SK-N-SH (cell line): Measurements from ENCODE around the gene CCT6B. TPM values are rescaled to one million over a fixed set of nuclear protein-coding genes. Genes with fewer than 3 reads are reported as not detected.

Experiments used
- CTCF ChIA-PET: fragments of 300-600, 350-600 bp; formaldehyde crosslinking; extraction: SDS; loops from one replicate; lab custom pipeline; 2021; lab: Yijun Ruan, JAX
- POLR2A ChIA-PET: fragments of 350-600 bp; sonication (Branson Sonifier 250); formaldehyde crosslinking; extraction: SDS; loops from one replicate; lab custom pipeline; 2020; ENCODE audit warnings: antibody characterized with exemption, inconsistent platforms; lab: Yijun Ruan, JAX
- DNase-seq: peaks from one replicate; pipeline ENCODE4 v3.0.0; 2012
- H2AFZ ChIP-seq: fragments of 200-600 bp; sonication (generic); 2 replicates; pipeline ENCODE4 v1.8.1; 2016; ENCODE audit warnings: antibody characterized with exemption, mild to moderate bottlenecking, low read depth
- H3F3A ChIP-seq: fragments of 200-600 bp; sonication (generic); replicated peaks from 2 replicates; pipeline ENCODE3; 2016; ENCODE audit warnings: antibody characterized with exemption, mild to moderate bottlenecking; ENCODE audit not compliant: insufficient read depth
- H3K27ac ChIP-seq, 2 experiments: fragments of 200-500 bp in 1 of 2; fragments of 200-600 bp in 1 of 2; sonication (Bioruptor generic) in 1 of 2; sonication (generic), shearing (Covaris generic) in 1 of 2; 2 replicates each; pipeline versions ENCODE4 v1.5.1 to v1.6.1; 2014 to 2016; ENCODE audit warnings: low read depth in 2 of 2, inconsistent platforms in 1 of 2, low read length in 1 of 2, mild to moderate bottlenecking in 1 of 2, mixed read lengths in 1 of 2
- H3K27me3 ChIP-seq: fragments of 200-600 bp; sonication (generic), shearing (Covaris generic); 2 replicates; pipeline ENCODE4 v1.6.1; 2016; ENCODE audit warnings: mixed run types; ENCODE audit not compliant: insufficient read depth
- H3K36me3 ChIP-seq, 2 experiments: fragments of 200-500 bp in 1 of 2; fragments of 200-600 bp in 1 of 2; sonication (Bioruptor generic) in 1 of 2; sonication (generic) in 1 of 2; replicated peaks in 1 of 2; 2 replicates each; pipeline versions ENCODE3 to v1.5.1; 2014 to 2016; ENCODE audit warnings: low read length in 1 of 2, mild to moderate bottlenecking in 1 of 2; ENCODE audit not compliant: insufficient read depth in 2 of 2, control insufficient read depth in 1 of 2
- H3K4me1 ChIP-seq, 2 experiments: fragments of 200-500 bp in 1 of 2; fragments of 200-600 bp in 1 of 2; sonication (Bioruptor generic) in 1 of 2; sonication (generic), shearing (Covaris generic) in 1 of 2; 2 replicates each; pipeline versions ENCODE4 v1.5.1 to v1.6.1; 2014 to 2016; ENCODE audit warnings: low read depth in 1 of 2, low read length in 1 of 2, mixed run types in 1 of 2; ENCODE audit not compliant: insufficient read depth in 2 of 2, control insufficient read depth in 1 of 2
- H3K4me2 ChIP-seq: fragments of 200-600 bp; sonication (generic), shearing (Covaris generic); 2 replicates; pipeline ENCODE4 v1.6.1; 2017; ENCODE audit warnings: mixed run types
- H3K4me3 ChIP-seq, 2 experiments: fragments of 200-500 bp in 1 of 2; fragments of 200-600 bp in 1 of 2; sonication (Bioruptor generic) in 1 of 2; sonication (generic), shearing (Covaris generic) in 1 of 2; 2 replicates each; pipeline versions ENCODE4 v1.5.1 to v1.8.1; 2014 to 2016; ENCODE audit warnings: low read depth in 2 of 2, inconsistent platforms in 1 of 2, low read length in 1 of 2, mild to moderate bottlenecking in 1 of 2, mixed read lengths in 1 of 2, moderate library complexity in 1 of 2
- H3K79me2 ChIP-seq: fragments of 200-600 bp; sonication (generic); 2 replicates; pipeline ENCODE4 v1.8.1; 2017; ENCODE audit warnings: mild to moderate bottlenecking; ENCODE audit not compliant: insufficient read depth
- H3K9ac ChIP-seq: fragments of 200-600 bp; sonication (generic); 2 replicates; pipeline ENCODE4 v1.6.1; 2017; ENCODE audit warnings: mixed run types
- H3K9me2 ChIP-seq: fragments of 200-600 bp; sonication (generic); 2 replicates; pipeline ENCODE4 v1.6.1; 2017; ENCODE audit warnings: mixed run types
- H3K9me3 ChIP-seq: fragments of 200-600 bp; sonication (generic); 2 replicates; pipeline ENCODE4 v1.6.1; 2017; ENCODE audit warnings: mixed run types, mild to moderate bottlenecking, moderate library complexity
- H4K20me1 ChIP-seq: fragments of 200-600 bp; sonication (generic); 2 replicates; pipeline ENCODE4 v1.6.1; 2017; ENCODE audit warnings: mild to moderate bottlenecking, mixed run types; ENCODE audit not compliant: insufficient read depth
- FOSL2 ChIP-seq: IDR thresholded peaks from 2 replicates; pipeline ENCODE4 v1.4.0; 2012; ENCODE audit warnings: low read depth, mild to moderate bottlenecking, moderate library complexity, borderline replicate concordance
- MEF2A ChIP-seq: IDR thresholded peaks from 2 replicates; pipeline ENCODE4 v1.4.0; 2012; ENCODE audit warnings: low read depth, borderline replicate concordance
- MXI1 ChIP-seq: IDR thresholded peaks from 2 replicates; pipeline ENCODE4 v1.6.1; 2012; ENCODE audit warnings: mild to moderate bottlenecking, low read depth, low read length, improper control_type of control experiment
- NFIC ChIP-seq: IDR thresholded peaks from 2 replicates; pipeline ENCODE4 v1.4.0; 2012; ENCODE audit warnings: borderline replicate concordance
- RAD21 ChIP-seq: IDR thresholded peaks from 2 replicates; pipeline ENCODE4 v1.6.1; 2012; ENCODE audit warnings: mild to moderate bottlenecking, low read length
- RCOR1 ChIP-seq: fragments of 150-350 bp; IDR thresholded peaks from 2 replicates; pipeline ENCODE4 v1.6.1; 2017; ENCODE audit warnings: antibody characterized with exemption, low read length
- SIN3A ChIP-seq: IDR thresholded peaks from 2 replicates; pipeline ENCODE4 v1.6.1; 2012; ENCODE audit warnings: low read depth, mild to moderate bottlenecking, low read length, moderate library complexity, borderline replicate concordance
- SMC3 ChIP-seq: IDR thresholded peaks from 2 replicates; pipeline ENCODE4 v1.6.1; 2012; ENCODE audit warnings: low read depth, low read length, improper control_type of control experiment
- TEAD4 ChIP-seq: IDR thresholded peaks from 2 replicates; pipeline ENCODE4 v1.4.0; 2012; ENCODE audit warnings: mild to moderate bottlenecking, borderline replicate concordance; ENCODE audit not compliant: insufficient read depth
- YY1 ChIP-seq: IDR thresholded peaks from 2 replicates; pipeline ENCODE4 v1.4.0; 2012; ENCODE audit warnings: low read depth, mild to moderate bottlenecking
- WGBS: methylation state at CpG from one replicate; pipeline ENCODE4 v1.1.6; 2017; ENCODE audit warnings: low lambda C conversion rate; 5-methylcytosine and 5-hydroxymethylcytosine counted together
- polyA plus RNA-seq, 3 experiments: library from polyadenylated mRNA; depleted of rRNA; stranded (reverse); fragments of >200 nt; gene quantifications; 2 replicates each; pipeline ENCODE4 v1.2.3, GENCODE V29; 2012
- TF ChIP-seq, protein P1 (sequence below): fragments of 150-350 bp; IDR thresholded peaks from 2 replicates; pipeline ENCODE4 v1.6.1; 2017; ENCODE audit warnings: antibody characterized with exemption, low read length, low read depth, borderline replicate concordance

Gene CCT6B
- polyA plus RNA-seq, 1 of the 3 experiments (the other 2 are of a cell fraction) = 0.48 TPM

DNA sequence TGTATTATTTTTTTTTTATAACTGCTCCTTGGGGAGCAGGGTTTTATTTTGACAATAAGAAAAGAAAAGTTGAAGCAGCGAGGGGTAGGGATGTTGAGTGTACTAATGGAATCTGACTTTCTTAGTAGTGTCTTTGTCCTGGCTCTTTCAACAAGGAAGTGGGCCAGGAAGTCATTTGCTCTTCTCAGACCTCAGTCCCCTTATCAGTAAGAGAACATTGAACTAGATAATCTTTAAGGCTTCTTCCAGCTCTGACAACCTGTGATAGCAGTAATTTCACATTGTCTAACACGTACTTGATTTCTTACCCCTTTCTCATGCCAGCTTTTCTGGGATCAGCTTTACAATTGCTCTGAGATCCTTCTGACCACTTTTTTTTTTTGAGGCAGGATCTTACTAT is 27.4 kb upstream of the CCT6B start:
- H3K9me2 ChIP-seq = no peaks in the 10 kb centered on the region
- ChIA-PET CTCF (interaction anchor here (1.2 to 1.3 kb wide), 2 partner anchors 131 to 153 kb away, joined by 4 read pairs; partner anchors contain the start of gene RAD51D), POLR2A (no interaction called here)
- peaks cover 19% of the 10 kb centered on the region; the same call in 1 of the 2 replicates for H3K79me2 ChIP-seq
- H3K27ac ChIP-seq = no peak overlapping the region
- no peak overlapping the region for H3K4me2 ChIP-seq
- no peaks in the 10 kb centered on the region for H4K20me1 ChIP-seq
- no peak overlapping the region for H3K4me3 ChIP-seq
- no peaks in the 10 kb centered on the region for H3F3A ChIP-seq
- no peak for DNase-seq
- no peak overlapping the region for H3K9ac ChIP-seq
- H2AFZ ChIP-seq = no peak overlapping the region
- H3K36me3 ChIP-seq = peaks cover 44 to 63% of the 10 kb centered on the region in 2 experiments
- H3K9me3 ChIP-seq = no peaks in the 10 kb centered on the region
- TF ChIP-seq RCOR1 = no peak
- no peak for TF ChIP-seq TEAD4
- TF ChIP-seq MEF2A = no peak
- TF ChIP-seq SMC3 = no peak
- TF ChIP-seq, protein P1, sequence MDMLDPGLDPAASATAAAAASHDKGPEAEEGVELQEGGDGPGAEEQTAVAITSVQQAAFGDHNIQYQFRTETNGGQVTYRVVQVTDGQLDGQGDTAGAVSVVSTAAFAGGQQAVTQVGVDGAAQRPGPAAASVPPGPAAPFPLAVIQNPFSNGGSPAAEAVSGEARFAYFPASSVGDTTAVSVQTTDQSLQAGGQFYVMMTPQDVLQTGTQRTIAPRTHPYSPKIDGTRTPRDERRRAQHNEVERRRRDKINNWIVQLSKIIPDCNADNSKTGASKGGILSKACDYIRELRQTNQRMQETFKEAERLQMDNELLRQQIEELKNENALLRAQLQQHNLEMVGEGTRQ = no peak
- TF ChIP-seq FOSL2 = no peak
- no peak for TF ChIP-seq NFIC
- TF ChIP-seq YY1 = no peak
- H3K27me3 ChIP-seq = no peaks in the 10 kb centered on the region
- H3K4me1 ChIP-seq = no peaks in the 10 kb centered on the region
- WGBS = 98% methylated on average over 2 of the region's 2 CpGs

DNA sequence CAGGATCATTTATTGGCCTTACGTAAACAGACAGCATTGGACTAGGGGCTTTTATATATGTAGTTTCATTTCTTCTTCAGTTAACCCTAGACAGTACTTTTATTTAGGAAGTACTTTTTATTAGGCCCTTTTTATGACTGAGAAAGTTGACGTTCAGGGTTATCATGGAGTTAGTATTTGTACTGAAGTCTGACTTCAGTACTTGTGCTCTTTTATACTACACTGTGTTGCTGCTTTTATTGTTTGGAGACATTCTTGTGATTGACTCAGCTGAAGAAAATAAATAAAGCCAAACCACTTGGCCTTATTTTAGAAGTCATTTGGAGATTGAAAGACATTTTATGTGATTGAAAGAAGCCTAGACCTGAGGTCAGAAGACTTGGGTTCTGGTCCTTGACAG is 26.0 kb upstream of the CCT6B start:
- Histone ChIP-seq H3K9me2 (no peaks in the 10 kb centered on the region), H3K36me3 (peaks cover 46 to 54% of the 10 kb centered on the region in 2 experiments), H3K27me3 (no peaks in the 10 kb centered on the region), H3K9me3 (no peaks in the 10 kb centered on the region), H2AFZ (no peak overlapping the region), H3K9ac (no peak overlapping the region), H3K4me2 (no peak overlapping the region), H3K4me1 (peaks cover 0 to 5% of the 10 kb centered on the region in 2 experiments; a peak in 1 of 4 replicates), H4K20me1 (no peaks in the 10 kb centered on the region), H3K27ac (no peak overlapping the region), H3F3A (no peaks in the 10 kb centered on the region), H3K4me3 (no peak overlapping the region), H3K79me2 (peaks cover 33% of the 10 kb centered on the region; the same call in 1 of the 2 replicates)
- DNase-seq = no peak
- POLR2A ChIA-PET = no interaction called here
- 92% methylated on average over 2 of the region's 2 CpGs for WGBS
- TF ChIP-seq RAD21 (no peak), MXI1 (no peak), NFIC (no peak), SIN3A (no peak)
- TF ChIP-seq, protein P1 = no peak
- CTCF ChIA-PET = interaction anchor here (1.2 to 1.6 kb wide), 3 partner anchors 12 to 565 kb away, joined by 3 to 6 read pairs (median 4); no protein-coding TSS in a partner anchor
